Lung (tissue), 12 donors: ENCODE results near the gene NFKBIB. TPM values are rescaled to one million over a fixed set of nuclear protein-coding genes. Genes with fewer than 3 reads are reported as not detected.

Source experiments
- ATAC-seq: fragments of 200-7000 bp; cut with Tn5 transposase; one replicate; pipeline ENCODE4 v1.9.1; 2020; ENCODE audit warnings: moderate number of reproducible peaks; ENCODE audit not compliant: insufficient read depth, low FRiP score
- DNase-seq, 3 donors: peaks; one replicate each; pipeline ENCODE4 v3.0.0-alpha.2; 2013 to 2017
- H3K27ac ChIP-seq, 2 donors: one replicate each; pipeline ENCODE4 v1.5.1; 2013; ENCODE audit warnings: mild to moderate bottlenecking in 2 of 2, moderate library complexity in 2 of 2, control low read depth in 1 of 2, inconsistent platforms in 1 of 2, low read depth in 1 of 2, low read length in 1 of 2
- H3K27me3 ChIP-seq, 3 donors: one replicate each; pipeline ENCODE4 v1.5.1; 2013; ENCODE audit warnings: low read length in 2 of 3; ENCODE audit not compliant: control insufficient read depth in 3 of 3, insufficient read depth in 3 of 3
- H3K36me3 ChIP-seq, 4 donors: one replicate each; pipeline ENCODE4 v1.5.1; 2013; ENCODE audit warnings: low read length in 4 of 4, mild to moderate bottlenecking in 1 of 4, moderate library complexity in 1 of 4; ENCODE audit not compliant: control insufficient read depth in 4 of 4, insufficient read depth in 4 of 4
- H3K4me1 ChIP-seq, 5 donors: one replicate each; pipeline ENCODE4 v1.5.1; 2013; ENCODE audit warnings: low read length in 5 of 5, mild to moderate bottlenecking in 2 of 5, moderate library complexity in 1 of 5; ENCODE audit not compliant: control insufficient read depth in 5 of 5, insufficient read depth in 5 of 5
- H3K4me3 ChIP-seq: one replicate; pipeline ENCODE4 v1.5.1; 2013; ENCODE audit warnings: mild to moderate bottlenecking, control low read depth, moderate library complexity
- H3K9ac ChIP-seq, 2 donors: one replicate each; pipeline ENCODE4 v1.5.1; 2013; ENCODE audit warnings: low read length in 2 of 2, control low read depth in 1 of 2; ENCODE audit not compliant: insufficient read depth in 1 of 2
- H3K9me3 ChIP-seq, 4 donors: one replicate each; pipeline ENCODE4 v1.5.1; 2013; ENCODE audit warnings: low read length in 3 of 4, mild to moderate bottlenecking in 1 of 4, moderate library complexity in 1 of 4; ENCODE audit not compliant: control insufficient read depth in 4 of 4, insufficient read depth in 3 of 4
- CTCF ChIP-seq: IDR thresholded peaks from 2 replicates; pipeline ENCODE4 v1.5.1; 2012; ENCODE audit warnings: mild to moderate bottlenecking; ENCODE audit errors: control extremely low read depth, extremely low read depth
- WGBS, 2 donors: extraction: QIAGEN DNeasy Blood & Tissue Kit; methylation state at CpG; one replicate each; pipeline ENCODE4 v1.1.7; 2013; 5-methylcytosine and 5-hydroxymethylcytosine counted together
- polyA plus RNA-seq, 2 donors: library from polyadenylated mRNA; stranded (reverse); fragments of 200-250 nt; gene quantifications; one replicate each; pipeline ENCODE4 v1.2.1, GENCODE V29; 2013
- total RNA-seq, 2 donors: library from RNA; depleted of rRNA in 1 of 2; stranded (reverse); fragments of >200 nt in 1 of 2; gene quantifications; one replicate each; pipeline ENCODE4 v1.2.1, GENCODE V29; 2014 to 2021
- donor health status: control.
- donor health status: control.
- donor health status: Bipolar disorder and iron deficiency.
- donor health status: healthy.
- donor health status: DM: yes; HTN: yes; CAD: no.

NFKBIB gene
- total and polyA plus RNA-seq, 4 donors = 12.8 to 60.8 (median 48.8) TPM

DNA sequence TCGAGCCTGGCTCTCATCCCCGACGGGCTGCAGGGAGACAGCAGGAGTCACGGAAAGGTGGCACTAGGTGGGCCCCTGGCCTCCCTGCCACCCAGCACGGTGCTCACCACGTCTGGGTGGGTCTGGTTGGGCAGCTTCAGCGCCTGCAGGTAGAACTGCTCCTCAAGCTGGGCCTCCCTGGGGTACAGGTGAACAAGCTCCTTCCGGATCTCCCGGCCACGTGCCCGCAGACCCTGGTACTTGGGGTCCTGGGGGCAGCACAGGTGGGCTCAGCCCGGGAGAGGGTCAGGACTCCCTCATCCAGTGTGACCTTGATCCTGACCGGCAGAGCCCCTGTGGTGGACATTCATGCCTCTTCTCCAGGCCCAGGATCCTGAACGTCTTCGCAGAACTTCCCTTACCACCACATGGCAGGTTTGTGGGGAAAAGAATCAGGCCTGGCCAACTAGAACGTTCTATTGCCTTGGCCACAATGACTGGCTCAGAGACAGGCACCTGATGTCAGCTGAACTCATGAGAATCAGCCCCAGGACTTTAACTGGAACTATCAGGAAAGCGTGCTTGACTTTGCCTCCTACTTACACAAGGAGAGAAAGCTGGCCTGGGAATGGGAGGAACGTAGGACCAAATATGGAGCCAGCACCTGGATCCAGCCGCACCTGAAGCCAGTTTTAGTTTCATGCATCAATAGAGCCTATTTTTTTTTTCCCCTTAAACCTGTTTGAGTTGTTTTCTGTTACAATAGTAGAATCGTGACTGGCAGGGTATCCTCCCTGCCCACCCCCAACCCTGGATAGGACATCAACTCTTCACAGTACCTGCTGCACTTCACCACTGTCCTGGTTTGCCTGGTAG, 21.9 kb downstream of the NFKBIB start:
- TF ChIP-seq CTCF = no peak
- no peak for ATAC-seq
- Histone ChIP-seq H3K27ac (no peak overlapping the region), H3K9ac (no peak overlapping the region), H3K36me3 (peaks cover 8 to 19% (median 14%) of the 10 kb centered on the region in 4 donors), H3K9me3 (no peaks in the 10 kb centered on the region), H3K4me1 (no peaks in the 10 kb centered on the region), H3K4me3 (no peak overlapping the region), H3K27me3 (no peaks in the 10 kb centered on the region)
- DNase-seq = no peak
- WGBS, 2 donors = 94 to 97% methylated on average over 20 of the region's 20 CpGs

- TF ChIP-seq CTCF = no peak
- no peak for DNase-seq
- H3K4me3 ChIP-seq = no peak overlapping the region
- H3K9me3 ChIP-seq = no peaks in the 10 kb centered on the region
- ATAC-seq = no peak
- WGBS, 2 donors = 90 to 91% methylated on average over 5 of the region's 5 CpGs
- H3K27me3 ChIP-seq = no peaks in the 10 kb centered on the region
- H3K9ac ChIP-seq = no peak overlapping the region
- H3K4me1 ChIP-seq = no peaks in the 10 kb centered on the region
- H3K27ac ChIP-seq = no peak overlapping the region
- peaks cover 8 to 19% (median 14%) of the 10 kb centered on the region in 4 donors for H3K36me3 ChIP-seq
Measured at GRCh38 chr19:38922482-38922881, 22.7 kb downstream of the NFKBIB start.

- no peak overlapping the region for H3K4me3 ChIP-seq
- ATAC-seq (no peak), DNase-seq (no peak)
- H3K27ac ChIP-seq = no peak overlapping the region
- no peaks in the 10 kb centered on the region for H3K27me3 ChIP-seq
- H3K36me3 ChIP-seq = peaks cover 8 to 19% (median 14%) of the 10 kb centered on the region in 4 donors
- TF ChIP-seq CTCF = no peak
- 91 to 97% methylated on average over 7 of the region's 7 CpGs for WGBS, 2 donors
- no peaks in the 10 kb centered on the region for H3K9me3 ChIP-seq
- peaks cover 0 to 2% (median 0%) of the 10 kb centered on the region in 5 donors for H3K4me1 ChIP-seq
- no peak overlapping the region for H3K9ac ChIP-seq
Measured at GRCh38 chr19:38924388-38924787, 24.6 kb downstream of the NFKBIB start.
